ENCODE results near the gene RPGR.

Gene RPGR

DNA sequence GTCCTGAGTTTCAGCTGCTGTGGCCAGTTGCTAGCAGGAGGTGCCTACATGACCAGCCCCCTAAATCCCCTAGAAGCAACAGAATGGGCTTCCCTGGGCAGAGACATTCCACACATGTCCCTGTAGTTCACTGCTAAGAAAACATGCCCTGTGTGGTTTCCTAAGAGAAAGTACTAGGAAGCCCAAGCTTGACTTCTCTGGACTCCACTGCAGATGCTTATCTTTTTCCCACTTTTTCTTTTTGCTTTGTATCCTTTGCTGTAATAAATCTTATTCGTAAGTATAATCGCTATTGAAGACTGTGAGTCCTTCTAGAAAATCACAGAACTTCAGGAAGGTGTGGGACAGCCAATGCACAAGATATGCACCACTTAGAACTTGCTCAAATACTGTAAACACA, 15.6 kb downstream of the RPGR start:
- H3K4me3 ChIP-seq (ENCODE audit: low read depth, low read length), result no peak overlapping the region
- TF ChIP-seq MYC (IDR thresholded peaks at IDR 0.05; ENCODE audit: low read depth, low read length) (no peak), POLR2A (IDR thresholded peaks at IDR 0.05; ENCODE audit: extremely low read depth, insufficient read length) (no peak), MAX (IDR thresholded peaks at IDR 0.05; ENCODE audit: low read depth, low read length) (no peak)
- TF ChIP-seq, protein P1, sequence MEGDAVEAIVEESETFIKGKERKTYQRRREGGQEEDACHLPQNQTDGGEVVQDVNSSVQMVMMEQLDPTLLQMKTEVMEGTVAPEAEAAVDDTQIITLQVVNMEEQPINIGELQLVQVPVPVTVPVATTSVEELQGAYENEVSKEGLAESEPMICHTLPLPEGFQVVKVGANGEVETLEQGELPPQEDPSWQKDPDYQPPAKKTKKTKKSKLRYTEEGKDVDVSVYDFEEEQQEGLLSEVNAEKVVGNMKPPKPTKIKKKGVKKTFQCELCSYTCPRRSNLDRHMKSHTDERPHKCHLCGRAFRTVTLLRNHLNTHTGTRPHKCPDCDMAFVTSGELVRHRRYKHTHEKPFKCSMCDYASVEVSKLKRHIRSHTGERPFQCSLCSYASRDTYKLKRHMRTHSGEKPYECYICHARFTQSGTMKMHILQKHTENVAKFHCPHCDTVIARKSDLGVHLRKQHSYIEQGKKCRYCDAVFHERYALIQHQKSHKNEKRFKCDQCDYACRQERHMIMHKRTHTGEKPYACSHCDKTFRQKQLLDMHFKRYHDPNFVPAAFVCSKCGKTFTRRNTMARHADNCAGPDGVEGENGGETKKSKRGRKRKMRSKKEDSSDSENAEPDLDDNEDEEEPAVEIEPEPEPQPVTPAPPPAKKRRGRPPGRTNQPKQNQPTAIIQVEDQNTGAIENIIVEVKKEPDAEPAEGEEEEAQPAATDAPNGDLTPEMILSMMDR (IDR thresholded peaks at IDR 0.05; ENCODE audit: low read depth, low read length), result no peak
- DNase-seq (ENCODE audit: low read depth), result no peak

DNA sequence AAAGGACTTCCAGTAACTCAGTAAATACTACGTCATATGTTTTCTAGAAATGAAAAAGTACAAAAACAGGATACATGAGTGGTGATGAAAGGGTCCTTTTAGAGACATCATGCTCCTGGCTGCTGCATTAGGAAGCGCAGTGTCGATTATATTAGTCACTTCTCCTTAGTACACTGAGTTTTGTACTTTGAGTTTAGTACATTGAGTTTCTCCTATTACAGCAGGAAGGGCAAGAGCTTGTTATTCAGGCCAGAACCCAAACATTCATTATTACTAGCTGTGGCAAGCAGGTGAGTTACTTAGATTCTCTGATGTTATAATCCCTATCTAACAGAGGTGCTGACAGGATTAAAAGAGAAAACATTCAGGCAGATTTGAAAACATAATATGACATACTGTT, 21.3 kb downstream of the RPGR start:
- no peak overlapping the region for H3K4me3 ChIP-seq (ENCODE audit: low read depth, low read length)
- TF ChIP-seq MYC (IDR thresholded peaks at IDR 0.05; ENCODE audit: low read depth, low read length) (no peak), MAX (IDR thresholded peaks at IDR 0.05; ENCODE audit: low read depth, low read length) (no peak), POLR2A (IDR thresholded peaks at IDR 0.05; ENCODE audit: extremely low read depth, insufficient read length) (no peak)
- TF ChIP-seq, protein P1 (IDR thresholded peaks at IDR 0.05; ENCODE audit: low read depth, low read length), result no peak
- no peak for DNase-seq (ENCODE audit: low read depth)

DNA sequence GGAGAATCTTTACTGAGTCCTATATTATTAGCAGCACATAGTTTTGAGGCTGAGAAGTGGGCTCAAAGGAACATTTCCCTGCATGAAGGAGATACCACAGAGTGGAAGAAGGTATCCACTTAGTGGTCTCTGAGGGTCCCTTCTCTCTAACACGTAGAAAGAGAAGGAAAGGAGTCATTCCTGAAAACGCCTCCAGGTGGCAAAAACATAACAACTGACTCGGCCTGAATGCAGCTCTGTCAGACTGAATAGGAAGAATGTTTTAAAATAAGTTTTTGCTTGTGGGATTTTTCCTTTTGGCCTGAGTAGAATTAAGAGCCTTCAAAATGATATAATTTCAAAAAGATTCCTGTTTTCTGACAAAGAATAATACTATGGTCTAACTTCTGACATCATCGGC, 23.3 kb downstream of the RPGR start:
- no peak for DNase-seq (ENCODE audit: low read depth)
- no peak for TF ChIP-seq MAX (IDR thresholded peaks at IDR 0.05; ENCODE audit: low read depth, low read length)
- TF ChIP-seq, protein P1 (IDR thresholded peaks at IDR 0.05; ENCODE audit: low read depth, low read length), result peak; percentile 2
- no peak for TF ChIP-seq POLR2A (IDR thresholded peaks at IDR 0.05; ENCODE audit: extremely low read depth, insufficient read length)

DNA sequence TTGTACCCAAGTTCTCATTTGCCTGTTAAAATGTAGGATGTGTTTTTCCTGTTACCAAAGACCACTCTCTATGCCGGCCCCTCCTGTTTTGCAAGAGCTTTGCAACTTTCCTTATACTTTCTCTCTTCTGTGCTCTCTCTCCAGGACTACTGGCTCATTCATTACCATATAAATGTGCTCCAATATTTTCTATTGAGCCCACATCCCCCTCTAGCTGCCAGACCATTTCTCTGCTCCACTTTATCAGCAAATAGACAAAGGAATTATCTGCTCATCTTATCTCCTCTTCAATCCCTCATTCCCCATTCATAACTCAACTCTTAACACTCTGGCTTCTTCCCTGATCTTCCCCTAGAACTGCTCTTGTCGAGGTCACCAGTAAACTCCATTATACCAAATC, 33.6 kb downstream of the RPGR start:
- DNase-seq (ENCODE audit: low read depth), result no peak
- no peak overlapping the region for H3K4me3 ChIP-seq (ENCODE audit: low read depth, low read length)
- TF ChIP-seq MAX (IDR thresholded peaks at IDR 0.05; ENCODE audit: low read depth, low read length) (no peak), POLR2A (IDR thresholded peaks at IDR 0.05; ENCODE audit: extremely low read depth, insufficient read length) (no peak), MYC (IDR thresholded peaks at IDR 0.05; ENCODE audit: low read depth, low read length) (no peak)
- TF ChIP-seq, protein P1 (IDR thresholded peaks at IDR 0.05; ENCODE audit: low read depth, low read length), result no peak

More for the DNA sequence above, 23.3 kb downstream of the RPGR start:
- H3K4me3 ChIP-seq (ENCODE audit: low read depth, low read length), result no peak overlapping the region

DNA sequence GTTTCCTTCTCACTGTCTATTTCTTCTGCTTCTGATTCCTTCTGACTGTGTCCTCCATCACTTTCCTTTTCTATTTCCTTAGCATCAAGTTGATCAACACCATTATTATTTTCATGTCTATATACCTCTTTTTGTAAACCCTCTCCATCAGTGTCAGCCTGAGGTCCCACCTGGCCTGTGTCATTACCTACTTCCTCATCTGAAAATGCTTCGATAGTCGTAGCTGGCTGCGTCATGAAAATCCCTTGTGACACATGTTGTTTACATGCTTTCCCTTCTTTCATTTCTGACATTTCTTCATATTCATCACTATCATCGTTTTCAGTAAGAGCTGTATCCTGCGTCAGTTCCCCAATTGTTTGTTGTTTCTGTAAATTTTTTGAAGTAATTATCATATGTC, 39.6 kb downstream of the RPGR start:
- no peak overlapping the region for H3K4me3 ChIP-seq (ENCODE audit: low read depth, low read length)
- no peak for TF ChIP-seq POLR2A (IDR thresholded peaks at IDR 0.05; ENCODE audit: extremely low read depth, insufficient read length)
- TF ChIP-seq, protein P1 (IDR thresholded peaks at IDR 0.05; ENCODE audit: low read depth, low read length), result no peak
- no peak for DNase-seq (ENCODE audit: low read depth)

DNA sequence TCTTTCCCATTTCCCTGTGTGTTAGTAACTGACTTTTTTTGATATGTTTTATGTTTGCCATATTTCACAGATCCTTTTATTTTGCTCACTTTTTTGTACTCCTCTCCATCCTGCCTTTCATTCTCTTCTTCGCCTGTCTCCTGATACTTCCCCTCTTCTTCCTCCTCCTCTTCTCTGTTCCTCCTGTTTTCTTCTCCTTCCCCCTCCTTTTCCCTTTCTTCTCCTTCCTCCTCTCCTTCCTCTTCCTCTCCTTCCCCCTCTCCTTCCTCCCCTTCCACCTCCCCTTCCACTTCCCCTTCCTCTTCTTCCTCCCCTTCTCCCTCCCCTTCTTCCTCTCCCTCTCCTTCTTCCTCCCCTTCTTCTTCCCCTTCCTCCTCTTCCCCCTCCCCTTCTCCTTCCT, 41.7 kb downstream of the RPGR start:
- DNase-seq (ENCODE audit: low read depth), result no peak
- TF ChIP-seq POLR2A (IDR thresholded peaks at IDR 0.05; ENCODE audit: extremely low read depth, insufficient read length) (no peak), MYC (IDR thresholded peaks at IDR 0.05; ENCODE audit: low read depth, low read length) (no peak), MAX (IDR thresholded peaks at IDR 0.05; ENCODE audit: low read depth, low read length) (no peak)
- TF ChIP-seq, protein P1 (IDR thresholded peaks at IDR 0.05; ENCODE audit: low read depth, low read length), result no peak
- H3K4me3 ChIP-seq (ENCODE audit: low read depth, low read length), result no peak overlapping the region
